Ishikawa (cell line): ENCODE data around the gene KRT80.

Experiments
- CEBPB ChIP-seq: IDR thresholded peaks from 2 replicates; pipeline ENCODE4 v1.6.1; 2012
- CREB1 ChIP-seq: IDR thresholded peaks from 2 replicates; pipeline ENCODE4 v1.6.1; 2012; ENCODE audit warnings: low read depth
- EGR1 ChIP-seq: IDR thresholded peaks from 2 replicates; pipeline ENCODE4 v1.6.1; 2012
- EP300 ChIP-seq: IDR thresholded peaks from 2 replicates; pipeline ENCODE4 v1.6.1; 2012; ENCODE audit warnings: borderline replicate concordance
- FOXM1 ChIP-seq: IDR thresholded peaks from 2 replicates; pipeline ENCODE4 v1.6.1; 2012; ENCODE audit warnings: low read depth, borderline replicate concordance
- MAX ChIP-seq: IDR thresholded peaks from 2 replicates; pipeline ENCODE4 v1.6.1; 2012
- NFIC ChIP-seq: IDR thresholded peaks from 2 replicates; pipeline ENCODE4 v1.6.1; 2012
- RAD21 ChIP-seq: IDR thresholded peaks from 2 replicates; pipeline ENCODE4 v1.6.1; 2012; ENCODE audit warnings: low read depth
- TAF1 ChIP-seq: IDR thresholded peaks from 2 replicates; pipeline ENCODE4 v1.6.1; 2012; ENCODE audit warnings: low read depth, mild to moderate bottlenecking
- TCF12 ChIP-seq: IDR thresholded peaks from 2 replicates; pipeline ENCODE4 v1.6.1; 2012; ENCODE audit warnings: low read depth
- TEAD4 ChIP-seq: IDR thresholded peaks from 2 replicates; pipeline ENCODE4 v1.6.1; 2012
- USF1 ChIP-seq: IDR thresholded peaks from 2 replicates; pipeline ENCODE4 v1.6.1; 2012
- YY1 ChIP-seq: IDR thresholded peaks from 2 replicates; pipeline ENCODE4 v1.6.1; 2012; ENCODE audit warnings: low read depth
- ZBTB7A ChIP-seq: IDR thresholded peaks from 2 replicates; pipeline ENCODE4 v1.6.1; 2012; ENCODE audit warnings: low read depth
- TF ChIP-seq, protein P1 (sequence below): IDR thresholded peaks from 2 replicates; pipeline ENCODE4 v1.6.1; 2012; ENCODE audit warnings: low read depth, mild to moderate bottlenecking

KRT80 gene

GRCh38 chr12:52206304-52207040 lies 14.7 kb upstream of the KRT80 start:
- TF ChIP-seq ZBTB7A (peak; percentile 62; the same call in 1 of the 2 replicates), USF1 (no peak), TAF1 (no peak), CEBPB (no peak), NFIC (peak; percentile 98), YY1 (0 out of 2 replicates have a peak, but pooled peaks have one; percentile 20), MAX (peak; percentile 54; the same call in 1 of the 2 replicates), TCF12 (peak; percentile 99), TEAD4 (peak; percentile 95), EP300 (peak; percentile 99), CREB1 (no peak), EGR1 (no peak), FOXM1 (peak; percentile 94), RAD21 (no peak)
- TF ChIP-seq, protein P1, sequence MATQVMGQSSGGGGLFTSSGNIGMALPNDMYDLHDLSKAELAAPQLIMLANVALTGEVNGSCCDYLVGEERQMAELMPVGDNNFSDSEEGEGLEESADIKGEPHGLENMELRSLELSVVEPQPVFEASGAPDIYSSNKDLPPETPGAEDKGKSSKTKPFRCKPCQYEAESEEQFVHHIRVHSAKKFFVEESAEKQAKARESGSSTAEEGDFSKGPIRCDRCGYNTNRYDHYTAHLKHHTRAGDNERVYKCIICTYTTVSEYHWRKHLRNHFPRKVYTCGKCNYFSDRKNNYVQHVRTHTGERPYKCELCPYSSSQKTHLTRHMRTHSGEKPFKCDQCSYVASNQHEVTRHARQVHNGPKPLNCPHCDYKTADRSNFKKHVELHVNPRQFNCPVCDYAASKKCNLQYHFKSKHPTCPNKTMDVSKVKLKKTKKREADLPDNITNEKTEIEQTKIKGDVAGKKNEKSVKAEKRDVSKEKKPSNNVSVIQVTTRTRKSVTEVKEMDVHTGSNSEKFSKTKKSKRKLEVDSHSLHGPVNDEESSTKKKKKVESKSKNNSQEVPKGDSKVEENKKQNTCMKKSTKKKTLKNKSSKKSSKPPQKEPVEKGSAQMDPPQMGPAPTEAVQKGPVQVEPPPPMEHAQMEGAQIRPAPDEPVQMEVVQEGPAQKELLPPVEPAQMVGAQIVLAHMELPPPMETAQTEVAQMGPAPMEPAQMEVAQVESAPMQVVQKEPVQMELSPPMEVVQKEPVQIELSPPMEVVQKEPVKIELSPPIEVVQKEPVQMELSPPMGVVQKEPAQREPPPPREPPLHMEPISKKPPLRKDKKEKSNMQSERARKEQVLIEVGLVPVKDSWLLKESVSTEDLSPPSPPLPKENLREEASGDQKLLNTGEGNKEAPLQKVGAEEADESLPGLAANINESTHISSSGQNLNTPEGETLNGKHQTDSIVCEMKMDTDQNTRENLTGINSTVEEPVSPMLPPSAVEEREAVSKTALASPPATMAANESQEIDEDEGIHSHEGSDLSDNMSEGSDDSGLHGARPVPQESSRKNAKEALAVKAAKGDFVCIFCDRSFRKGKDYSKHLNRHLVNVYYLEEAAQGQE = no peak

- TF ChIP-seq USF1 (no peak), ZBTB7A (no peak), CEBPB (no peak), YY1 (no peak), TAF1 (no peak)
- TF ChIP-seq, protein P1 = no peak
Observed at GRCh38 chr12:52205612-52206303, 13.9 kb upstream of the KRT80 start.

DNA sequence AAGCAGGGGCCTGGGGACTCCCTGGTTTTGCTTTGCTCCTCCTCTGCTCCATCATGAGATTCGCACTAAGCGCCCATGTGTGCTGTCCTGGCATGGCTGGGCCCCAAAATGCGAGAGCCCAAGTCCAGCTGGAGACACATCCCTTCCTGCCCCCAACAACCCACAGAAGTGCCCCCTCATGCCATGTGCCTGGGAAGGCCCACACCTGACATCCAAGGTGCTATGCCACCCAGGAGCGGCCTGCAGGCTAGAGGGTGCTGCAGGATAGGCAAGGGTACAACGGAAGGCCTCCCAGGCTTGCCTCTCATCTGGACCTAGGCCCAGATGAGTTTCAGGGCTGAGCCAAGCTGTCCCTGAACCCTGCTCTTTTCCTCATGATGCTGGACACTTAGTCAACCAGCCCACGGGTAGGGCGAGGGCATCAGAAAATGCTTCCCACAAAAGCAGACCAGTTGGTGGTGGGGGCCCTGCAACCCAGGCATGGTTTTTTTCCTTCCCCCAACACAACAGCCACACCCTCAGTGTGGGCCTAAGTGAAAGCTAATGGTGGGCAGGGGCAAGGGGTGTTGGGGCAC lies 13.2 kb upstream of the KRT80 start:
- TF ChIP-seq RAD21 (peak; percentile 16; the same call in 1 of the 2 replicates), YY1 (no peak)

GRCh38 chr12:52204095-52204930 lies 12.5 kb upstream of the KRT80 start:
- TF ChIP-seq YY1 (no peak), MAX (no peak), RAD21 (no peak), CREB1 (no peak), ZBTB7A (no peak), CEBPB (no peak), EP300 (no peak), TCF12 (no peak), EGR1 (no peak), FOXM1 (no peak), TAF1 (no peak), TEAD4 (no peak), USF1 (no peak), NFIC (no peak)
- TF ChIP-seq, protein P1 = no peak
